ENCODE measurements around the gene MYO1A. TPM values are rescaled to one million over a fixed set of nuclear protein-coding genes. Genes with fewer than 3 reads are reported as not detected.
A peak's percentile ranks its signal among the peaks of the same experiment; 100 is the strongest.

The MYO1A gene
- total RNA-seq, 3 donors from 2014 or later: 167 to 444 (median 219) TPM

GRCh38 chr12:57088354-57089270, 38.7 kb upstream of the MYO1A start, which contains the start of gene NAB2:
Gene NAB2 (plus strand): TSS chr12:57089114. CDS start chr12:57089272, 158 bp downstream.
- ATAC-seq (peak; percentile 80), DNase-seq (peak; percentile 93 to 97 (median 93))
- Histone ChIP-seq H3K4me1 (ENCODE audit: low read depth) (peaks cover 36% of the 10 kb centered on the region), H3K36me3 (ENCODE audit: low read depth) (no peaks in the 10 kb centered on the region), H3K4me3 (peak within 1 kb of the TSS; percentile 40), H3K9me3 (no peaks in the 10 kb centered on the region)
- intact Hi-C loops (cut with DNase I, micrococcal nuclease): no loop called here
- TF ChIP-seq, protein P1, sequence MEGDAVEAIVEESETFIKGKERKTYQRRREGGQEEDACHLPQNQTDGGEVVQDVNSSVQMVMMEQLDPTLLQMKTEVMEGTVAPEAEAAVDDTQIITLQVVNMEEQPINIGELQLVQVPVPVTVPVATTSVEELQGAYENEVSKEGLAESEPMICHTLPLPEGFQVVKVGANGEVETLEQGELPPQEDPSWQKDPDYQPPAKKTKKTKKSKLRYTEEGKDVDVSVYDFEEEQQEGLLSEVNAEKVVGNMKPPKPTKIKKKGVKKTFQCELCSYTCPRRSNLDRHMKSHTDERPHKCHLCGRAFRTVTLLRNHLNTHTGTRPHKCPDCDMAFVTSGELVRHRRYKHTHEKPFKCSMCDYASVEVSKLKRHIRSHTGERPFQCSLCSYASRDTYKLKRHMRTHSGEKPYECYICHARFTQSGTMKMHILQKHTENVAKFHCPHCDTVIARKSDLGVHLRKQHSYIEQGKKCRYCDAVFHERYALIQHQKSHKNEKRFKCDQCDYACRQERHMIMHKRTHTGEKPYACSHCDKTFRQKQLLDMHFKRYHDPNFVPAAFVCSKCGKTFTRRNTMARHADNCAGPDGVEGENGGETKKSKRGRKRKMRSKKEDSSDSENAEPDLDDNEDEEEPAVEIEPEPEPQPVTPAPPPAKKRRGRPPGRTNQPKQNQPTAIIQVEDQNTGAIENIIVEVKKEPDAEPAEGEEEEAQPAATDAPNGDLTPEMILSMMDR (IDR thresholded peaks at IDR 0.05): no peak

- H3K9me3 ChIP-seq: no peaks in the 10 kb centered on the region
- no peaks in the 10 kb centered on the region for H3K36me3 ChIP-seq (ENCODE audit: low read depth)
- TF ChIP-seq, protein P1 (IDR thresholded peaks at IDR 0.05): no peak
- H3K4me1 ChIP-seq (ENCODE audit: low read depth): peaks cover 32% of the 10 kb centered on the region
- H3K4me3 ChIP-seq: no peak overlapping the region
- DNase-seq (peak; percentile 76 to 91 (median 83)), ATAC-seq (peak; percentile 36)
- intact Hi-C loops (cut with DNase I, micrococcal nuclease): no loop called here
Measured at GRCh38 chr12:57087691-57088353, 37.9 kb upstream of the MYO1A start.

GRCh38 chr12:57087010-57087690, 37.2 kb upstream of the MYO1A start:
- H3K9me3 ChIP-seq: no peaks in the 10 kb centered on the region
- TF ChIP-seq, protein P1 (IDR thresholded peaks at IDR 0.05): no peak
- intact Hi-C loops (cut with DNase I, micrococcal nuclease): no loop called here
- H3K36me3 ChIP-seq (ENCODE audit: low read depth): no peaks in the 10 kb centered on the region
- peak; percentile 54 for ATAC-seq
- peak; percentile 84 to 94 (median 88) for DNase-seq
- H3K4me3 ChIP-seq: peak overlapping the region; percentile 30
- H3K4me1 ChIP-seq (ENCODE audit: low read depth): peaks cover 32% of the 10 kb centered on the region

DNA sequence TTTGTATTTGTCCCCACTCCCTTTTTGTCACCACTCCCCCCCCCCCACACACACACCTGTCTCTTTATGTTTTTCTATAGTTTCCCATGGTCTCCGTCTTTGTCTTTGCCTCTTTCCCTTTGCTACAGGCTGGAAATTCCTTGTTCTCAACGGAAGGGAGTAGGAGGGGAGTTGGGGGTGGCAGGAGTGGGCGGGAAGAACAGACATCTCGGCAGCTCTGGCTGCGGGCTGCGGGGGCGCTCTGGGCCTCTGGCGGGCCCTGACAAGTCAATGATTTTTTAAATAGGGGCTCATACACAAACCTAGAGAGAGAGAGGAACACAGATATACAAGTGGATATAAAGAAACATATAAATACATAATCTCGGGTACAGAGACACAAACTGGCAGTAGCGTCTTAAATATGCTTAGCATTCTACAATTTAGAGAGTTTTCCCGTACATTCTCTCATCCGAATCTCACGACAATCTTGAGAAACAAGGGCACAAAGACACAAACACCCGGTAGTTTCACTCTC, 36.6 kb upstream of the MYO1A start:
- TF ChIP-seq, protein P1 (IDR thresholded peaks at IDR 0.05): no peak
- ATAC-seq (no peak), DNase-seq (peak in 2 of 3 donors; percentile 52 to 81)
- H3K36me3 ChIP-seq (ENCODE audit: low read depth): no peaks in the 10 kb centered on the region
- no peaks in the 10 kb centered on the region for H3K9me3 ChIP-seq
- intact Hi-C loops (cut with DNase I, micrococcal nuclease): no loop called here
- peak overlapping the region; percentile 30 for H3K4me3 ChIP-seq
- H3K4me1 ChIP-seq (ENCODE audit: low read depth): peaks cover 32% of the 10 kb centered on the region

DNA sequence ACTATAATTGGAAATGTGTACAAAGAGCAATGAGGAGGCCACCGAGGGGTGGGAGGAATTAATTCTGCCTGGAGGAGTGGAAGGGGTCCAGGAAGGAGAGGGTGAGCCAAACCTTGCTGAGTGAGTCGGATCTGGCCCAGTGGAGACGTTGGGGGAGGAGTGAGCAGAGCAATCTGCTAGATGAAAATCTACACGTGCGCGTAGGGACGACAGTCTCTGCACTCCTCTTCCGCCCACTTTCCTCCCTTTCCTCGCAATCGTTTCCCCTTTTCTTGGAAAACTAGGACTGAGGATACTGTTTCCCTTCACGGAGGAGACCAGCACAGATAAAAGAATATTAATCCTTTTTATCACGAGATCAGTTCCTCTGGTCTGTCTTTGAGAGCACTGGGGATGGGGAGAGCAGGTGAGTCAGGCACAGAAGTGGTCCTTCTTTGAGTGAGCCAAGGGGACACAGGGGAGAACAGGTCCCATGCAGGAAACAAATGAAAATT, 36.1 kb upstream of the MYO1A start:
- ATAC-seq: no peak
- no peaks in the 10 kb centered on the region for H3K36me3 ChIP-seq (ENCODE audit: low read depth)
- H3K4me1 ChIP-seq (ENCODE audit: low read depth): peaks cover 28% of the 10 kb centered on the region
- intact Hi-C loops (cut with DNase I, micrococcal nuclease): no loop called here
- peak in 1 of 3 donors; percentile 46 for DNase-seq
- TF ChIP-seq, protein P1 (IDR thresholded peaks at IDR 0.05): no peak
- H3K4me3 ChIP-seq: no peak overlapping the region
- no peaks in the 10 kb centered on the region for H3K9me3 ChIP-seq
